ENCODE measurements around the gene TMEM131.

The TMEM131 gene

GRCh38 chr2:97738179-97739019, 257.3 kb downstream of the TMEM131 start:
- no peak for DNase-seq (ENCODE audit: low read depth)

- DNase-seq (ENCODE audit: low read depth) = no peak
Observed at GRCh38 chr2:97737421-97738178, 258.1 kb downstream of the TMEM131 start.

GRCh38 chr2:97736608-97737330, 259.0 kb downstream of the TMEM131 start:
- DNase-seq (ENCODE audit: low read depth) = no peak

- no peak for DNase-seq (ENCODE audit: low read depth)
Observed at GRCh38 chr2:97736185-97736584, 259.6 kb downstream of the TMEM131 start.

GRCh38 chr2:97735161-97735561, 260.6 kb downstream of the TMEM131 start:
- DNase-seq (ENCODE audit: low read depth) = no peak

GRCh38 chr2:97734061-97735051, 261.4 kb downstream of the TMEM131 start:
- DNase-seq (ENCODE audit: low read depth) = no peak

- DNase-seq (ENCODE audit: low read depth) = no peak
Observed at GRCh38 chr2:97733341-97734035, 262.3 kb downstream of the TMEM131 start.

- no peak for DNase-seq (ENCODE audit: low read depth)
Observed at GRCh38 chr2:97732436-97733340, 263.1 kb downstream of the TMEM131 start.

- DNase-seq (ENCODE audit: low read depth) = no peak
Observed at GRCh38 chr2:97731274-97732020, 264.3 kb downstream of the TMEM131 start.

- DNase-seq (ENCODE audit: low read depth) = no peak
Observed at GRCh38 chr2:97730245-97730644, 265.5 kb downstream of the TMEM131 start.

GRCh38 chr2:97728091-97728731, 267.5 kb downstream of the TMEM131 start:
- no peak for DNase-seq (ENCODE audit: low read depth)

- DNase-seq (ENCODE audit: low read depth) = no peak
Observed at GRCh38 chr2:97727296-97727695, 268.5 kb downstream of the TMEM131 start.

- DNase-seq (ENCODE audit: low read depth) = no peak
Observed at GRCh38 chr2:97726261-97727064, 269.3 kb downstream of the TMEM131 start.

- DNase-seq (ENCODE audit: low read depth) = no peak
Observed at GRCh38 chr2:97724946-97725688, 270.6 kb downstream of the TMEM131 start.

- no peak for DNase-seq (ENCODE audit: low read depth)
Observed at GRCh38 chr2:97724501-97724900, 271.2 kb downstream of the TMEM131 start.

- DNase-seq (ENCODE audit: low read depth) = no peak
Observed at GRCh38 chr2:97724073-97724410, 271.7 kb downstream of the TMEM131 start.

All from stimulated activated CD8-positive, alpha-beta memory T cell treated with anti-CD3 and anti-CD28 coated beads, Interleukin-15, amount 100 ng/mL, for 1 hour (primary cell).